ENCODE measurements around the gene LHX4. TPM values are rescaled to one million over a fixed set of nuclear protein-coding genes. Genes with fewer than 3 reads are reported as not detected.

The LHX4 gene
- total and polyA plus RNA-seq, 3 experiments from 2014 or later: 0.08 TPM; not detected in 2

DNA sequence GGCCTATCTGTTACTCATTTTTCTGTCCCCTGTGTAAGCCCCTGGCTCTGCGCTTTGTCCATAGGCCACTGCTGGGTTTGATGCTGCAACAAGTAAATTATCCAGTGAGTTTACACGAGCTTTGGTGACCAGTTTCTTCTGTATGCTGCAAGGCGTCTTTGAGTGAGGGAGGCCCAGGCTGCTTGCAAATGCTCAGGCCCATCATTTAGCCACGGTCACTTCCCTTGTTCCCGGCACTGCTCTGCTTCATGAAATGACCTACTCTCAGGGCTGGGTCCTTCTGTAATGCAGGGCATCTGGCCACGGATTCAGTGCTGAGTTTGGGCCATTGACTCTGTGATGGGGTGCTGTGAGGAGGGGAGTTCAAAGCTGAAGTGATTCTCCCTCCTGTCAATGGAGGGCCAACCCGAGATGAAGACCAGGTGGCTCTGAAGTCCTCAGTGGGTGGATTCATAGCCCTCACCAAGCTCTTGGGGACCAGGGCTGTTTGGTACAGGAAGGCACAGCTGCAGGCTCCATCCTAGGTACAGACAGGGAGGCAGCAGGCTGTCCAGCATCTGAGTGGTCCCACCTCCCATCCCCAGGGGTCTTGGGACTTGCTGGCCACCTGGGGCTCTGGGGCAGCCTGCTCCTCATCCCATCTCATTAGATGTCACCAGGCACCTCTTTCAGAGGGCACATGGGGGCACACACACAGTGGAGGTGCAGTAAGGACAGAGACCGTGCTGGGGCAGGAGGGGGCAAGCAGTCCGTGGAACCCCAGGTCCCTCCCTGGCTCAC lies 21.7 kb downstream of the LHX4 start:
- H3K27me3 Mint-ChIP-seq: peaks cover 42 to 68% of the 10 kb centered on the region in 2 donors
- CTCF ChIA-PET: no interaction called here
- no peaks in the 10 kb centered on the region for H3K4me1 ChIP-seq (ENCODE audit: insufficient read depth, low read length)
- no peaks in the 10 kb centered on the region for H3K9me3 Mint-ChIP-seq
- peaks cover 2 to 8% (median 3%) of the 10 kb centered on the region in 3 donors for H3K4me1 Mint-ChIP-seq
- no peak overlapping the region for H3K27ac Mint-ChIP-seq
- no peak overlapping the region for H3K27ac ChIP-seq (ENCODE audit: low read depth, low read length)
- H3K36me3 ChIP-seq (ENCODE audit: insufficient read depth, low read length): no peaks in the 10 kb centered on the region
- no peak for DNase-seq
- no peak overlapping the region for H3K4me3 ChIP-seq (ENCODE audit: low read length)
- no peaks in the 10 kb centered on the region for H3K9me3 ChIP-seq (ENCODE audit: low read length)
- H3K36me3 Mint-ChIP-seq: no peaks in the 10 kb centered on the region
- H3K27me3 ChIP-seq (ENCODE audit: insufficient read depth, low read length, poor library complexity, severe bottlenecking): peaks cover 33% of the 10 kb centered on the region
- no peak overlapping the region for H3K4me3 Mint-ChIP-seq
- POLR2A ChIA-PET: no interaction called here

DNA sequence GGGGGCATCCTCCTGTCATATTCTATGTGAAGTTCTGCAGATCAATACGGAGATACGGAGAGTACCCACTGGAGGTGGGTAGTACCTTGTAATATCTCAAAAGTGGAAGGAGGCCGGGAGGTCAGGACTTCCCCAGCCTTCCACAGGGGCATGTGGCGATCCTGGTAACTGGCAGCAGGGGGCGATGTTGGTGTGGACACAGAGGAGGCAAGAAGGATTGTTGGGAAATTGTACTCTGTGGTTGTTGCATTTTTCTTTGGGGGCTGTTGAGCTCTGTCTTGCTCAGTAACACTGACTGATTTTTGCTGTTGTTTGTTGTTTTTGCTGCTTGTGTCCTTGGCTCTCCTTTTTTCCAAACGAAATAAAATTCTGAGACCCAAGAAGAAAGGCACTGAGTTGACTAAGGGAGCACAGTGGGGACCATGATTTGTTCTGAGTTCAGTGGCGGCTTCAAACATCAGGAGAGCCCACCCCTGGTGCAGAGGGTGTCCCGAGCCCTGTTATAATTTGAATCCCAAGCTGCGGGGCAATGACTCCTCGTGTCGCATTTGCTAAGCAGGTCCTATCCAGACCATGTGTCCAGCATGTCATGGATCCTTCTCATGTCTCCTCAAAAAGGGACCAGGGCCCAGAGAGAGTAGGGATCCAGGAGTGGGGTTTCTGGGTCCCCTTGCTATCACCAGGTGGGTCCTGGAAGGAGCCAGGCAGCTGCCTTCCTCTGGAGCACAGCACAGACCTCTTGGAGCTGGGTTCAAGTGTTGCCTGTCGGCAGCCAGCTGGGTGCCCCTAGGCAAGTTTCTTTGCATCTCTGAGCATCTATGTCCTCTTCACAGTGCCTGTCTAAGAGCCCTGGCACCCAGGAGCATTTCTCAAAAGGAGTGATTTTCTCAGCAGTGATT lies 22.8 kb downstream of the LHX4 start:
- Mint-ChIP-seq H3K36me3 (no peaks in the 10 kb centered on the region), H3K9me3 (no peaks in the 10 kb centered on the region), H3K4me3 (no peak overlapping the region), H3K4me1 (peaks cover 2 to 8% (median 3%) of the 10 kb centered on the region in 3 donors), H3K27me3 (peaks cover 51 to 78% of the 10 kb centered on the region in 2 donors), H3K27ac (peak overlapping the region in 1 of 8 donors; percentile 24)
- ChIA-PET POLR2A (no interaction called here), CTCF (interaction anchor here (0.6 to 2.0 kb wide), 8 partner anchors 9 to 240 kb away, joined by 3 to 11 read pairs (median 4); no protein-coding TSS in a partner anchor)
- H3K36me3 ChIP-seq (ENCODE audit: insufficient read depth, low read length): no peaks in the 10 kb centered on the region
- no peaks in the 10 kb centered on the region for H3K9me3 ChIP-seq (ENCODE audit: low read length)
- H3K27me3 ChIP-seq (ENCODE audit: insufficient read depth, low read length, poor library complexity, severe bottlenecking): peaks cover 37% of the 10 kb centered on the region
- no peak overlapping the region for H3K4me3 ChIP-seq (ENCODE audit: low read length)
- DNase-seq: peak; percentile 21 to 70 (median 50)
- no peaks in the 10 kb centered on the region for H3K4me1 ChIP-seq (ENCODE audit: insufficient read depth, low read length)
- H3K27ac ChIP-seq (ENCODE audit: low read depth, low read length): no peak overlapping the region

- Histone ChIP-seq H3K4me3 (ENCODE audit: low read length) (no peak overlapping the region), H3K4me1 (ENCODE audit: insufficient read depth, low read length) (no peaks in the 10 kb centered on the region), H3K36me3 (ENCODE audit: insufficient read depth, low read length) (no peaks in the 10 kb centered on the region), H3K27me3 (ENCODE audit: insufficient read depth, low read length, poor library complexity, severe bottlenecking) (peaks cover 43% of the 10 kb centered on the region), H3K27ac (ENCODE audit: low read depth, low read length) (no peak overlapping the region), H3K9me3 (ENCODE audit: low read length) (no peaks in the 10 kb centered on the region)
- ChIA-PET CTCF (interaction anchor here (0.7 to 2.0 kb wide), 6 partner anchors 8 to 228 kb away, joined by 3 to 11 read pairs (median 6); no protein-coding TSS in a partner anchor), POLR2A (no interaction called here)
- Mint-ChIP-seq H3K27me3 (peaks cover 52 to 81% of the 10 kb centered on the region in 2 donors), H3K27ac (no peak overlapping the region), H3K36me3 (no peaks in the 10 kb centered on the region), H3K4me3 (no peak overlapping the region), H3K4me1 (peaks cover 2 to 8% (median 3%) of the 10 kb centered on the region in 3 donors), H3K9me3 (no peaks in the 10 kb centered on the region)
- no peak for DNase-seq
Observed at GRCh38 chr1:180253585-180254495, 23.8 kb downstream of the LHX4 start.

- H3K4me3 ChIP-seq (ENCODE audit: low read length): no peak overlapping the region
- H3K27ac ChIP-seq (ENCODE audit: low read depth, low read length): no peak overlapping the region
- no peaks in the 10 kb centered on the region for H3K4me1 ChIP-seq (ENCODE audit: insufficient read depth, low read length)
- Mint-ChIP-seq H3K4me1 (peaks cover 2 to 8% (median 3%) of the 10 kb centered on the region in 3 donors), H3K27me3 (peaks cover 52 to 76% of the 10 kb centered on the region in 2 donors), H3K4me3 (no peak overlapping the region), H3K36me3 (no peaks in the 10 kb centered on the region), H3K9me3 (no peaks in the 10 kb centered on the region), H3K27ac (no peak overlapping the region)
- DNase-seq: no peak
- no peaks in the 10 kb centered on the region for H3K36me3 ChIP-seq (ENCODE audit: insufficient read depth, low read length)
- H3K27me3 ChIP-seq (ENCODE audit: insufficient read depth, low read length, poor library complexity, severe bottlenecking): peaks cover 43% of the 10 kb centered on the region
- ChIA-PET CTCF (no interaction called here), POLR2A (no interaction called here)
- no peaks in the 10 kb centered on the region for H3K9me3 ChIP-seq (ENCODE audit: low read length)
Observed at GRCh38 chr1:180254496-180254819, 24.4 kb downstream of the LHX4 start.

GRCh38 chr1:180254854-180255253 lies 24.8 kb downstream of the LHX4 start:
- no peaks in the 10 kb centered on the region for H3K36me3 Mint-ChIP-seq
- H3K4me3 ChIP-seq (ENCODE audit: low read length): no peak overlapping the region
- no peak for DNase-seq
- CTCF ChIA-PET: interaction anchor here (1.3 kb wide), 1 partner anchor 13 kb away, joined by 3 read pairs; no protein-coding TSS in a partner anchor
- H3K4me1 Mint-ChIP-seq: peaks cover 2 to 4% (median 3%) of the 10 kb centered on the region in 3 donors
- POLR2A ChIA-PET: no interaction called here
- no peak overlapping the region for H3K27ac Mint-ChIP-seq
- H3K36me3 ChIP-seq (ENCODE audit: insufficient read depth, low read length): no peaks in the 10 kb centered on the region
- H3K9me3 ChIP-seq (ENCODE audit: low read length): no peaks in the 10 kb centered on the region
- H3K27me3 ChIP-seq (ENCODE audit: insufficient read depth, low read length, poor library complexity, severe bottlenecking): peaks cover 43% of the 10 kb centered on the region
- H3K27ac ChIP-seq (ENCODE audit: low read depth, low read length): no peak overlapping the region
- no peaks in the 10 kb centered on the region for H3K9me3 Mint-ChIP-seq
- H3K4me1 ChIP-seq (ENCODE audit: insufficient read depth, low read length): no peaks in the 10 kb centered on the region
- peaks cover 52 to 72% of the 10 kb centered on the region in 2 donors for H3K27me3 Mint-ChIP-seq
- no peak overlapping the region for H3K4me3 Mint-ChIP-seq

- Mint-ChIP-seq H3K4me1 (peaks cover 0 to 3% (median 2%) of the 10 kb centered on the region in 3 donors), H3K4me3 (no peak overlapping the region), H3K27ac (no peak overlapping the region), H3K9me3 (no peaks in the 10 kb centered on the region), H3K36me3 (no peaks in the 10 kb centered on the region), H3K27me3 (peaks cover 49 to 66% of the 10 kb centered on the region in 2 donors)
- H3K4me3 ChIP-seq (ENCODE audit: low read length): no peak overlapping the region
- DNase-seq: no peak
- H3K27ac ChIP-seq (ENCODE audit: low read depth, low read length): no peak overlapping the region
- peaks cover 43% of the 10 kb centered on the region for H3K27me3 ChIP-seq (ENCODE audit: insufficient read depth, low read length, poor library complexity, severe bottlenecking)
- no peaks in the 10 kb centered on the region for H3K9me3 ChIP-seq (ENCODE audit: low read length)
- no peaks in the 10 kb centered on the region for H3K36me3 ChIP-seq (ENCODE audit: insufficient read depth, low read length)
- POLR2A ChIA-PET: no interaction called here
- no peaks in the 10 kb centered on the region for H3K4me1 ChIP-seq (ENCODE audit: insufficient read depth, low read length)
- CTCF ChIA-PET: interaction anchor here (0.9 to 1.3 kb wide), 2 partner anchors 12 to 222 kb away, joined by 3 read pairs; no protein-coding TSS in a partner anchor
Observed at GRCh38 chr1:180255536-180256340, 25.7 kb downstream of the LHX4 start.

Measured in CD8-positive, alpha-beta memory T cell (primary cell).